ENCODE data around the gene MAGEH1. TPM values are rescaled to one million over a fixed set of nuclear protein-coding genes. Genes with fewer than 3 reads are reported as not detected.
A peak's percentile ranks its signal among the peaks of the same experiment; 100 is the strongest.

The MAGEH1 gene
- total and polyA plus RNA-seq, 2 of the 8 experiments (the other 6 are each of a cell fraction or from before 2014, with no cell fraction given), result 9.4 to 13.4 TPM

- no peak within 1 kb of the TSS for H2BK20ac ChIP-seq (ENCODE audit: low read length)
- H3K9me3 ChIP-seq (ENCODE audit: insufficient read depth in 2 of 2, low read depth in 1 of 2, low read length in 1 of 2), result no peaks in the 10 kb centered on the region
- H2AFZ ChIP-seq (ENCODE audit: low read length), result peak within 1 kb of the TSS; percentile 85
- H3K18ac ChIP-seq (ENCODE audit: extremely low read depth, low read length), result no peak within 1 kb of the TSS; the same call in 1 of the 2 replicates
- H3K4me3 ChIP-seq (ENCODE audit: extremely low read depth in 1 of 4, insufficient read depth in 2 of 4, low read depth in 3 of 4, low read length in 4 of 4), result peak within 1 kb of the TSS; percentile 65 to 91 (median 78)
- H3K9ac ChIP-seq (replicated peaks in 1 of 4; ENCODE audit: extremely low read depth in 1 of 4, low read depth in 3 of 4, low read length in 3 of 4), result peak within 1 kb of the TSS; percentile 65 to 87 (median 76)
- no peak within 1 kb of the TSS for H2BK120ac ChIP-seq (replicated peaks; ENCODE audit: low read depth, low read length)
- peak within 1 kb of the TSS; percentile 66 to 82 for H3K4me2 ChIP-seq (ENCODE audit: insufficient read depth in 1 of 2, low read depth in 2 of 2, low read length in 2 of 2)
- peak within 1 kb of the TSS; percentile 67 for H3K56ac ChIP-seq (replicated peaks; ENCODE audit: insufficient read length, low read depth, low read length)
- peak within 1 kb of the TSS; percentile 75 for H4K8ac ChIP-seq (ENCODE audit: extremely low read depth, insufficient read depth, low read length)
- peak within 1 kb of the TSS; percentile 27; the same call in 1 of the 2 replicates for H2BK5ac ChIP-seq (ENCODE audit: low read depth, low read length)
- no peaks in the 10 kb centered on the region; a peak in 1 of 7 replicates for H3K4me1 ChIP-seq (replicated peaks in 1 of 4; ENCODE audit: control insufficient read depth in 3 of 4, insufficient read depth in 4 of 4, low read length in 3 of 4)
- WGBS, 2 experiments (ENCODE audit: extremely low coverage in 1 of 2, insufficient coverage in 1 of 2, insufficient read length in 1 of 2, insufficient replicate concordance in 2 of 2, low coverage in 1 of 2, low lambda C conversion rate in 2 of 2, missing lambda C conversion rate in 1 of 2), result 0% methylated on average over 9 of the region's 34 CpGs; no CpG with 5 or more reads in 1 of the 2 experiments
- no peak within 1 kb of the TSS for H3K4ac ChIP-seq (replicated peaks; ENCODE audit: insufficient read length, low read depth, low read length)
- no peak within 1 kb of the TSS for H2BK15ac ChIP-seq (ENCODE audit: low read length)
- no peaks in the 10 kb centered on the region for H3K23me2 ChIP-seq (ENCODE audit: low read depth, low read length)
- H2BK12ac ChIP-seq (ENCODE audit: low read depth, low read length), result no peak within 1 kb of the TSS
- H3K27me3 ChIP-seq (replicated peaks in 1 of 4; ENCODE audit: control insufficient read depth in 3 of 4, extremely low read depth in 1 of 4, insufficient read depth in 3 of 4, low read length in 3 of 4), result no peaks in the 10 kb centered on the region
- no peak within 1 kb of the TSS for H2AK5ac ChIP-seq (ENCODE audit: low read depth, low read length)
- FAIRE-seq (no peak), DNase-seq (ENCODE audit: low read depth in 1 of 2, low spot score in 2 of 2) (peak in 1 of 2 experiments; percentile 57)
- TF ChIP-seq TBP (IDR thresholded peaks at IDR 0.05; ENCODE audit: low read depth, low read length) (0 out of 2 replicates have a peak, but pooled peaks have one; percentile 31), POLR2AphosphoS5 (IDR thresholded peaks at IDR 0.05; ENCODE audit: low read depth, low read length) (peak; percentile 58), POLR2A (IDR thresholded peaks at IDR 0.05; ENCODE audit: control extremely low read depth in 1 of 2, low read depth in 2 of 2, low read length in 2 of 2) (peak in 1 of 2 experiments; percentile 30; a peak in 1 of 3 replicates), EGR1 (IDR thresholded peaks at IDR 0.05; ENCODE audit: borderline replicate concordance, low read depth, low read length) (no peak), JUN (IDR thresholded peaks at IDR 0.05; ENCODE audit: low read depth, low read length) (no peak), SP4 (IDR thresholded peaks at IDR 0.05; ENCODE audit: low read length) (no peak), TAF7 (optimal IDR thresholded peaks at IDR 0.05; ENCODE audit: borderline replicate concordance, low read depth, low read length) (peak; percentile 38), CEBPB (IDR thresholded peaks at IDR 0.05; ENCODE audit: low read depth, low read length) (no peak), CHD1 (IDR thresholded peaks at IDR 0.05; ENCODE audit: low read depth, low read length) (no peak), CREB1 (IDR thresholded peaks at IDR 0.05) (0 out of 2 replicates have a peak, but pooled peaks have one; percentile 37)
- no peak within 1 kb of the TSS for H3K23ac ChIP-seq (ENCODE audit: insufficient read length)
- peaks cover 0 to 3% (median 0%) of the 10 kb centered on the region in 4 experiments; a peak in 1 of 8 replicates for H3K36me3 ChIP-seq (ENCODE audit: control insufficient read depth in 2 of 4, insufficient read depth in 4 of 4, low read length in 3 of 4)
- H4K91ac ChIP-seq (replicated peaks; ENCODE audit: insufficient read length, low read length), result no peak within 1 kb of the TSS
- peak within 1 kb of the TSS; percentile 84 for H3K27ac ChIP-seq (ENCODE audit: low read depth, low read length)
- H4K20me1 ChIP-seq (replicated peaks in 1 of 2; ENCODE audit: control insufficient read depth in 1 of 2, insufficient read depth in 2 of 2, low read length in 2 of 2), result no peaks in the 10 kb centered on the region
- peak within 1 kb of the TSS; percentile 90 for H4K5ac ChIP-seq (ENCODE audit: insufficient read length, low read depth, low read length)
- CTCF ChIA-PET (ENCODE audit: partially characterized antibody), result no interaction called here
- H3K79me1 ChIP-seq (ENCODE audit: low read depth, low read length), result no peaks in the 10 kb centered on the region
- POLR2A ChIA-PET (ENCODE audit: partially characterized antibody), result no interaction called here
- no peak within 1 kb of the TSS for H3K14ac ChIP-seq (ENCODE audit: insufficient read length)
- H3K79me2 ChIP-seq (ENCODE audit: control insufficient read depth in 1 of 2, insufficient read depth in 2 of 2, low read length in 2 of 2), result no peaks in the 10 kb centered on the region
These were observed 37.5 kb downstream of the MAGEH1 start, which contains the start of gene USP51 for GRCh38 chrX:55489314-55490009. Gene USP51 (minus strand): TSS chrX:55489848. CDS start chrX:55488939, 909 bp downstream.
